Lung (tissue), 12 donors: Measurements from ENCODE around the gene LY6G5B. TPM values are rescaled to one million over a fixed set of nuclear protein-coding genes. Genes with fewer than 3 reads are reported as not detected.

Source experiments
- ATAC-seq: fragments of 200-7000 bp; cut with Tn5 transposase; one replicate; pipeline ENCODE4 v1.9.1; 2020; ENCODE audit warnings: moderate number of reproducible peaks; ENCODE audit not compliant: insufficient read depth, low FRiP score
- DNase-seq, 3 donors: peaks; one replicate each; pipeline ENCODE4 v3.0.0-alpha.2; 2013 to 2017
- H3K27ac ChIP-seq, 2 donors: one replicate each; pipeline ENCODE4 v1.5.1; 2013; ENCODE audit warnings: mild to moderate bottlenecking in 2 of 2, moderate library complexity in 2 of 2, control low read depth in 1 of 2, inconsistent platforms in 1 of 2, low read depth in 1 of 2, low read length in 1 of 2
- H3K27me3 ChIP-seq, 3 donors: one replicate each; pipeline ENCODE4 v1.5.1; 2013; ENCODE audit warnings: low read length in 2 of 3; ENCODE audit not compliant: control insufficient read depth in 3 of 3, insufficient read depth in 3 of 3
- H3K36me3 ChIP-seq, 4 donors: one replicate each; pipeline ENCODE4 v1.5.1; 2013; ENCODE audit warnings: low read length in 4 of 4, mild to moderate bottlenecking in 1 of 4, moderate library complexity in 1 of 4; ENCODE audit not compliant: control insufficient read depth in 4 of 4, insufficient read depth in 4 of 4
- H3K4me1 ChIP-seq, 5 donors: one replicate each; pipeline ENCODE4 v1.5.1; 2013; ENCODE audit warnings: low read length in 5 of 5, mild to moderate bottlenecking in 2 of 5, moderate library complexity in 1 of 5; ENCODE audit not compliant: control insufficient read depth in 5 of 5, insufficient read depth in 5 of 5
- H3K4me3 ChIP-seq: one replicate; pipeline ENCODE4 v1.5.1; 2013; ENCODE audit warnings: mild to moderate bottlenecking, control low read depth, moderate library complexity
- H3K9ac ChIP-seq, 2 donors: one replicate each; pipeline ENCODE4 v1.5.1; 2013; ENCODE audit warnings: low read length in 2 of 2, control low read depth in 1 of 2; ENCODE audit not compliant: insufficient read depth in 1 of 2
- H3K9me3 ChIP-seq, 4 donors: one replicate each; pipeline ENCODE4 v1.5.1; 2013; ENCODE audit warnings: low read length in 3 of 4, mild to moderate bottlenecking in 1 of 4, moderate library complexity in 1 of 4; ENCODE audit not compliant: control insufficient read depth in 4 of 4, insufficient read depth in 3 of 4
- CTCF ChIP-seq: IDR thresholded peaks from 2 replicates; pipeline ENCODE4 v1.5.1; 2012; ENCODE audit warnings: mild to moderate bottlenecking; ENCODE audit errors: control extremely low read depth, extremely low read depth
- WGBS, 2 donors: extraction: QIAGEN DNeasy Blood & Tissue Kit; methylation state at CpG; one replicate each; pipeline ENCODE4 v1.1.7; 2013; 5-methylcytosine and 5-hydroxymethylcytosine counted together
- polyA plus RNA-seq, 2 donors: library from polyadenylated mRNA; stranded (reverse); fragments of 200-250 nt; gene quantifications; one replicate each; pipeline ENCODE4 v1.2.1, GENCODE V29; 2013
- total RNA-seq, 2 donors: library from RNA; depleted of rRNA in 1 of 2; stranded (reverse); fragments of >200 nt in 1 of 2; gene quantifications; one replicate each; pipeline ENCODE4 v1.2.1, GENCODE V29; 2014 to 2021
- donor health status: control.
- donor health status: control.
- donor health status: Bipolar disorder and iron deficiency.
- donor health status: healthy.
- donor health status: DM: yes; HTN: yes; CAD: no.

The LY6G5B gene
- total and polyA plus RNA-seq, 4 donors: 5.7 to 13.7 (median 8.2) TPM

- Histone ChIP-seq H3K36me3 (peaks cover 8 to 43% (median 23%) of the 10 kb centered on the region in 4 donors), H3K27ac (no peak overlapping the region), H3K4me1 (peaks cover 0 to 11% (median 0%) of the 10 kb centered on the region in 5 donors), H3K4me3 (no peak overlapping the region), H3K9me3 (no peaks in the 10 kb centered on the region), H3K27me3 (no peaks in the 10 kb centered on the region), H3K9ac (no peak overlapping the region)
- 86 to 88% methylated on average over 5 of the region's 5 CpGs for WGBS, 2 donors
- ATAC-seq (no peak), DNase-seq (no peak)
- no peak for TF ChIP-seq CTCF
These were observed 16.7 kb downstream of the LY6G5B start for GRCh38 chr6:31686483-31686882.

- WGBS, 2 donors: 89 to 95% methylated on average over 8 of the region's 8 CpGs
- no peak overlapping the region for H3K9ac ChIP-seq
These were observed 17.5 kb downstream of the LY6G5B start for GRCh38 chr6:31687321-31687720.

GRCh38 chr6:31687860-31688693 lies 18.3 kb downstream of the LY6G5B start:
- TF ChIP-seq CTCF: no peak
- DNase-seq (no peak), ATAC-seq (no peak)
- no peaks in the 10 kb centered on the region for H3K9me3 ChIP-seq
- WGBS, 2 donors: 87 to 89% methylated on average over 14 of the region's 14 CpGs
- peaks cover 0 to 8% (median 0%) of the 10 kb centered on the region in 5 donors for H3K4me1 ChIP-seq
- H3K27ac ChIP-seq: no peak overlapping the region
- peaks cover 17 to 53% (median 26%) of the 10 kb centered on the region in 4 donors for H3K36me3 ChIP-seq
- no peak overlapping the region for H3K9ac ChIP-seq
- H3K4me3 ChIP-seq: no peak overlapping the region
- H3K27me3 ChIP-seq: no peaks in the 10 kb centered on the region

More at GRCh38 chr6:31687321-31687720, 17.5 kb downstream of the LY6G5B start:
- no peaks in the 10 kb centered on the region for H3K9me3 ChIP-seq
- ATAC-seq (no peak), DNase-seq (no peak)
- no peaks in the 10 kb centered on the region for H3K27me3 ChIP-seq
- H3K4me1 ChIP-seq: peaks cover 0 to 8% (median 0%) of the 10 kb centered on the region in 5 donors
- no peak overlapping the region for H3K27ac ChIP-seq
- H3K4me3 ChIP-seq: no peak overlapping the region
- TF ChIP-seq CTCF: no peak
- peaks cover 9 to 47% (median 23%) of the 10 kb centered on the region in 4 donors for H3K36me3 ChIP-seq
